ENCODE measurements around the gene TP53I3.
"Not testable (repeated sequence)": the region's sequence is repeated elsewhere in the genome, so short reads cannot be mapped to it uniquely, and the experiment has no call there.

TP53I3 gene

GRCh38 chr2:24102677-24103076 lies 18.0 kb upstream of the TP53I3 start:
- Histone ChIP-seq H3K27me3 (replicated peaks in 2 of 5; ENCODE audit: control insufficient read depth in 4 of 5, insufficient read depth in 5 of 5, low read length in 4 of 5) (no peaks in the 10 kb centered on the region), H3K27ac (ENCODE audit: insufficient read depth in 1 of 2, low read depth in 1 of 2, low read length in 2 of 2, poor library complexity in 1 of 2, severe bottlenecking in 2 of 2) (no peak overlapping the region), H3K4me1 (ENCODE audit: control extremely low read depth in 1 of 4, control insufficient read depth in 4 of 4, insufficient read depth in 4 of 4, low read length in 3 of 4) (no peaks in the 10 kb centered on the region), H3K4me3 (ENCODE audit: control insufficient read depth in 1 of 7, extremely low read depth in 1 of 7, insufficient read depth in 4 of 7, low read depth in 2 of 7, low read length in 6 of 7) (no peak overlapping the region), H3K9me3 (ENCODE audit: control extremely low read depth in 1 of 5, control insufficient read depth in 4 of 5, insufficient read depth in 2 of 5, low read depth in 1 of 5, low read length in 4 of 5) (peaks cover 2 to 27% (median 4%) of the 10 kb centered on the region in 5 experiments), H3K36me3 (ENCODE audit: control insufficient read depth in 4 of 4, insufficient read depth in 4 of 4, low read length in 3 of 4) (peaks cover 8 to 20% (median 11%) of the 10 kb centered on the region in 4 experiments)
- ChIA-PET CTCF (interaction anchor here (1.2 kb wide), 1 partner anchor 18 kb away, joined by 3 read pairs; the partner anchor contains the start of gene TP53I3), POLR2A (no interaction called here)
- WGBS (ENCODE audit: insufficient coverage): no CpG with 5 or more reads among the region's 1 CpG
- no peak for DNase-seq

- POLR2A ChIA-PET: no interaction called here
- Histone ChIP-seq H3K27me3 (replicated peaks in 2 of 5; ENCODE audit: control insufficient read depth in 4 of 5, insufficient read depth in 5 of 5, low read length in 4 of 5) (no peaks in the 10 kb centered on the region), H3K36me3 (ENCODE audit: control insufficient read depth in 4 of 4, insufficient read depth in 4 of 4, low read length in 3 of 4) (peaks cover 8 to 20% (median 11%) of the 10 kb centered on the region in 4 experiments), H3K27ac (ENCODE audit: insufficient read depth in 1 of 2, low read depth in 1 of 2, low read length in 2 of 2, poor library complexity in 1 of 2, severe bottlenecking in 2 of 2) (no peak overlapping the region), H3K4me1 (ENCODE audit: control extremely low read depth in 1 of 4, control insufficient read depth in 4 of 4, insufficient read depth in 4 of 4, low read length in 3 of 4) (no peaks in the 10 kb centered on the region), H3K9me3 (ENCODE audit: control extremely low read depth in 1 of 5, control insufficient read depth in 4 of 5, insufficient read depth in 2 of 5, low read depth in 1 of 5, low read length in 4 of 5) (peaks cover 2 to 23% (median 4%) of the 10 kb centered on the region in 5 experiments), H3K4me3 (ENCODE audit: control insufficient read depth in 1 of 7, extremely low read depth in 1 of 7, insufficient read depth in 4 of 7, low read depth in 2 of 7, low read length in 6 of 7) (no peak overlapping the region)
- DNase-seq: no peak
- CTCF ChIA-PET: interaction anchor here (0.8 to 1.2 kb wide), 2 partner anchors 9 to 17 kb away, joined by 3 read pairs; partner anchors contain the start of gene TP53I3
- no CpG with 5 or more reads among the region's 2 CpGs for WGBS (ENCODE audit: insufficient coverage)
Observed at GRCh38 chr2:24101992-24102391, 17.4 kb upstream of the TP53I3 start.

- DNase-seq: not testable (repeated sequence)
Observed at GRCh38 chr2:24100732-24101131, 16.1 kb upstream of the TP53I3 start.

DNA sequence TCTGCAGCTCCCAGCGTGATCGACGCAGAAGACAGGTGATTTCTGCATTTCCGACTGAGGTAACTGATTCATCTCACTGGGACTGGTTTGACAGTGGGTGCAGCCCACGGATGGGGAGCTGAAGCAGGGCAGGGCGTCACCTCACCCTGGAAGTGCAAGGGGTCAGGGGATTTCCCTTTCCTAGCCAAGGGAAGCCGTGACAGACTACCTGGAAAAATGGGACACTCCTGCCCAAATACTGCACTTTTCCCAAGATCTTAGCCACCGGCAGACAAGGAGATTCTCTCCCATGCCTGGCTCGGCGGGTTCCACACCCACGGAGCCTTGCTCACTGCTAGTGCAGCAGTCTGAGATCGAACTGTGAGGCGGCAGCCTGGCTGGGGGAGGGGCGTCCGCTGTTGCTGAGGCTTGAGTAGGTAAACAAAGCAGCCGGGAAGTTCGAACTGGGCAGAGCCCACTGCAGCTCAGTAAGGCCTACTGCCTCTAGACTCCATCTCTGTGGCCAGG lies 10.6 kb upstream of the TP53I3 start:
- DNase-seq; H3K4me1 ChIP-seq (ENCODE audit: control extremely low read depth in 1 of 4, control insufficient read depth in 4 of 4, insufficient read depth in 4 of 4, low read length in 3 of 4); H3K4me3 ChIP-seq (ENCODE audit: control insufficient read depth in 1 of 7, extremely low read depth in 1 of 7, insufficient read depth in 4 of 7, low read depth in 2 of 7, low read length in 6 of 7); H3K27me3 ChIP-seq (replicated peaks in 2 of 5; ENCODE audit: control insufficient read depth in 4 of 5, insufficient read depth in 5 of 5, low read length in 4 of 5); H3K27ac ChIP-seq (ENCODE audit: insufficient read depth in 1 of 2, low read depth in 1 of 2, low read length in 2 of 2, poor library complexity in 1 of 2, severe bottlenecking in 2 of 2); POLR2A ChIA-PET; H3K9me3 ChIP-seq (ENCODE audit: control extremely low read depth in 1 of 5, control insufficient read depth in 4 of 5, insufficient read depth in 2 of 5, low read depth in 1 of 5, low read length in 4 of 5): not testable (repeated sequence)
- CTCF ChIA-PET: interaction anchor here (0.8 to 1.9 kb wide), 2 partner anchors 17 to 19 kb away, joined by 3 to 4 read pairs; partner anchors contain the start of gene SF3B6
- 98% methylated on average over 16 of the region's 17 CpGs for WGBS (ENCODE audit: insufficient coverage)
- peaks cover 3 to 38% (median 16%) of the 10 kb centered on the region in 4 experiments for H3K36me3 ChIP-seq (ENCODE audit: control insufficient read depth in 4 of 4, insufficient read depth in 4 of 4, low read length in 3 of 4)

More at GRCh38 chr2:24100732-24101131, 16.1 kb upstream of the TP53I3 start:
- H3K27ac ChIP-seq (ENCODE audit: insufficient read depth in 1 of 2, low read depth in 1 of 2, low read length in 2 of 2, poor library complexity in 1 of 2, severe bottlenecking in 2 of 2); POLR2A ChIA-PET; H3K4me3 ChIP-seq (ENCODE audit: control insufficient read depth in 1 of 7, extremely low read depth in 1 of 7, insufficient read depth in 4 of 7, low read depth in 2 of 7, low read length in 6 of 7); H3K4me1 ChIP-seq (ENCODE audit: control extremely low read depth in 1 of 4, control insufficient read depth in 4 of 4, insufficient read depth in 4 of 4, low read length in 3 of 4); H3K27me3 ChIP-seq (replicated peaks in 2 of 5; ENCODE audit: control insufficient read depth in 4 of 5, insufficient read depth in 5 of 5, low read length in 4 of 5); CTCF ChIA-PET: not testable (repeated sequence)
- Histone ChIP-seq H3K36me3 (ENCODE audit: control insufficient read depth in 4 of 4, insufficient read depth in 4 of 4, low read length in 3 of 4) (peaks cover 8 to 28% (median 16%) of the 10 kb centered on the region in 4 experiments), H3K9me3 (ENCODE audit: control extremely low read depth in 1 of 5, control insufficient read depth in 4 of 5, insufficient read depth in 2 of 5, low read depth in 1 of 5, low read length in 4 of 5) (peaks cover 2 to 17% (median 4%) of the 10 kb centered on the region in 5 experiments)
- no CpG with 5 or more reads among the region's 2 CpGs for WGBS (ENCODE audit: insufficient coverage)

DNA sequence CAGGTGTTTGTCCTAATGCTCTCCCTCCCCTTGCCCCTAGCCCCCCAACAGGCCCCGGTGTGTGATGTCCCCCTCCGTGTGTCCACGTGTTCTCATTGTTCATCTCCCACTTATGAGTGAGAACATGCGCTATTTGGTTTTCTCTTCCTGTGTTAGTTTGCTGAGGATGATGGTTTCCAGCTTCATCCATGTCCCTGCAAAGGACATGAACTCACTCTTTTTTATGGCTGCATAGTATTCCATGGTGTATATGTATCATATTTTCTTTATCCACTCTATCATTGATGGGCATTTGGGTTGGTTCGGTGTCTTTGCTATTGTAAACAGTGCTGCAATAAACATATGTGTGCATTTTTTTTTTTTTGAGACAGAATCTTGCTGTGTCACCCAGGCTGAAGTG lies 8.6 kb upstream of the TP53I3 start:
- ChIA-PET POLR2A (interaction anchor here (1.5 kb wide), 1 partner anchor 9 kb away, joined by 3 read pairs; the partner anchor contains the start of gene TP53I3), CTCF (interaction anchor here (1.5 kb wide), 1 partner anchor 71 kb away, joined by 3 read pairs; no protein-coding TSS in a partner anchor)
- H3K9me3 ChIP-seq (ENCODE audit: control extremely low read depth in 1 of 5, control insufficient read depth in 4 of 5, insufficient read depth in 2 of 5, low read depth in 1 of 5, low read length in 4 of 5); H3K27ac ChIP-seq (ENCODE audit: insufficient read depth in 1 of 2, low read depth in 1 of 2, low read length in 2 of 2, poor library complexity in 1 of 2, severe bottlenecking in 2 of 2); H3K4me1 ChIP-seq (ENCODE audit: control extremely low read depth in 1 of 4, control insufficient read depth in 4 of 4, insufficient read depth in 4 of 4, low read length in 3 of 4); H3K27me3 ChIP-seq (replicated peaks in 2 of 5; ENCODE audit: control insufficient read depth in 4 of 5, insufficient read depth in 5 of 5, low read length in 4 of 5); DNase-seq; H3K4me3 ChIP-seq (ENCODE audit: control insufficient read depth in 1 of 7, extremely low read depth in 1 of 7, insufficient read depth in 4 of 7, low read depth in 2 of 7, low read length in 6 of 7): not testable (repeated sequence)
- no CpG with 5 or more reads among the region's 5 CpGs for WGBS (ENCODE audit: insufficient coverage)
- H3K36me3 ChIP-seq (ENCODE audit: control insufficient read depth in 4 of 4, insufficient read depth in 4 of 4, low read length in 3 of 4): peaks cover 3 to 48% (median 16%) of the 10 kb centered on the region in 4 experiments

GRCh38 chr2:24088821-24089359 lies 4.3 kb upstream of the TP53I3 start:
- no peaks in the 10 kb centered on the region for H3K27me3 ChIP-seq (replicated peaks in 2 of 5; ENCODE audit: control insufficient read depth in 4 of 5, insufficient read depth in 5 of 5, low read length in 4 of 5)
- POLR2A ChIA-PET: no interaction called here
- H3K9me3 ChIP-seq (ENCODE audit: control extremely low read depth in 1 of 5, control insufficient read depth in 4 of 5, insufficient read depth in 2 of 5, low read depth in 1 of 5, low read length in 4 of 5): no peaks in the 10 kb centered on the region
- no peak overlapping the region for H3K27ac ChIP-seq (ENCODE audit: insufficient read depth in 1 of 2, low read depth in 1 of 2, low read length in 2 of 2, poor library complexity in 1 of 2, severe bottlenecking in 2 of 2)
- H3K36me3 ChIP-seq (ENCODE audit: control insufficient read depth in 4 of 4, insufficient read depth in 4 of 4, low read length in 3 of 4): peaks cover 3 to 30% (median 5%) of the 10 kb centered on the region in 4 experiments
- no CpG with 5 or more reads among the region's 2 CpGs for WGBS (ENCODE audit: insufficient coverage)
- DNase-seq: no peak
- H3K4me1 ChIP-seq (ENCODE audit: control extremely low read depth in 1 of 4, control insufficient read depth in 4 of 4, insufficient read depth in 4 of 4, low read length in 3 of 4): peaks cover 4 to 13% (median 8%) of the 10 kb centered on the region in 4 experiments
- H3K4me3 ChIP-seq (ENCODE audit: control insufficient read depth in 1 of 7, extremely low read depth in 1 of 7, insufficient read depth in 4 of 7, low read depth in 2 of 7, low read length in 6 of 7): no peak overlapping the region
- CTCF ChIA-PET: interaction anchor here (0.6 to 1.4 kb wide), 2 partner anchors 33 to 265 kb away, joined by 3 to 5 read pairs; no protein-coding TSS in a partner anchor

DNA sequence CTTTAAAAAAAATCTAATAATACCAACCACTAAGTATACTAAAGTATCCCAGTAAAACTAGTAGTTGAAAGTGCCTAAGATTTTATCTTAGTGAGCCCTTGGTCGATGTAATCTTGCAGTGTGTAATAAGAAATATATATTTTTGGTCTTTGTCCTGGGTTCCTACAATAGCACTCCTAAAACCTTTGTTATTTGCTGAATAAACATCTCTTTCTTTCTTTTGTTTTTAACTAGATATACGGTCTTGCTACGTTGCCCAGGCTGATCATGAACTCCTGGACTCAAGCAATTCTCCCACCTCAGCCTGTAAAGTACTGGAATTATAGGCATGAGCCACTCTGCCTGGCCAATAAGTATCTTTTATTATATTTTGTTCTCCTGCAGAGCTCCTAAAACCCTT lies 2.4 kb upstream of the TP53I3 start:
- WGBS (ENCODE audit: insufficient coverage): 83% methylated on average over 1 of the region's 3 CpGs
- Histone ChIP-seq H3K27me3 (replicated peaks in 2 of 5; ENCODE audit: control insufficient read depth in 4 of 5, insufficient read depth in 5 of 5, low read length in 4 of 5) (no peaks in the 10 kb centered on the region), H3K4me1 (ENCODE audit: control extremely low read depth in 1 of 4, control insufficient read depth in 4 of 4, insufficient read depth in 4 of 4, low read length in 3 of 4) (peaks cover 9 to 28% (median 20%) of the 10 kb centered on the region in 4 experiments), H3K36me3 (ENCODE audit: control insufficient read depth in 4 of 4, insufficient read depth in 4 of 4, low read length in 3 of 4) (peaks cover 0 to 33% (median 6%) of the 10 kb centered on the region in 4 experiments), H3K4me3 (ENCODE audit: control insufficient read depth in 1 of 7, extremely low read depth in 1 of 7, insufficient read depth in 4 of 7, low read depth in 2 of 7, low read length in 6 of 7) (no peak overlapping the region), H3K9me3 (ENCODE audit: control extremely low read depth in 1 of 5, control insufficient read depth in 4 of 5, insufficient read depth in 2 of 5, low read depth in 1 of 5, low read length in 4 of 5) (no peaks in the 10 kb centered on the region), H3K27ac (ENCODE audit: insufficient read depth in 1 of 2, low read depth in 1 of 2, low read length in 2 of 2, poor library complexity in 1 of 2, severe bottlenecking in 2 of 2) (no peak overlapping the region)
- POLR2A ChIA-PET: no interaction called here
- CTCF ChIA-PET: no interaction called here
- DNase-seq: no peak
